H1 (cell line): ENCODE data around the gene ARHGAP22. TPM values are rescaled to one million over a fixed set of nuclear protein-coding genes. Genes with fewer than 3 reads are reported as not detected.

Experiments
- CTCF ChIA-PET: fragments of 300-600 bp; sonication (Branson Sonifier 250); formaldehyde crosslinking; loops from one replicate; lab custom pipeline; 2021; ENCODE audit not compliant: partially characterized antibody; lab: Charles Lee
- POLR2A ChIA-PET: fragments of 300-600 bp; sonication (Branson Sonifier 250); formaldehyde crosslinking; loops from one replicate; lab custom pipeline; 2021; ENCODE audit warnings: inconsistent platforms; ENCODE audit not compliant: partially characterized antibody; lab: Charles Lee
- DNase-seq, 2 experiments: peaks; one replicate each; pipeline versions ENCODE4 v3.0.0 to v3.0.0-alpha.2; 2010 to 2022; ENCODE audit warnings: low spot score in 2 of 2, low read depth in 1 of 2, mixed read lengths in 1 of 2
- FAIRE-seq: peaks from 2 replicates; lab custom pipeline; 2011; peaks lifted over from hg19 to GRCh38; lab: Jason Lieb, UNC
- H2AFZ ChIP-seq: 2 replicates; pipeline ENCODE4 v1.8.1; 2012; ENCODE audit warnings: low read length, inconsistent platforms
- H2AK5ac ChIP-seq: 2 replicates; pipeline ENCODE4 v1.6.1; 2013; ENCODE audit warnings: low read depth, low read length
- H2BK120ac ChIP-seq: replicated peaks from 2 replicates; pipeline ENCODE3; 2013; ENCODE audit warnings: low read depth, low read length, inconsistent platforms
- H2BK12ac ChIP-seq: 2 replicates; pipeline ENCODE4 v1.6.1; 2013; ENCODE audit warnings: low read depth, low read length
- H2BK15ac ChIP-seq: 2 replicates; pipeline ENCODE4 v1.6.1; 2013; ENCODE audit warnings: low read length
- H2BK20ac ChIP-seq: 2 replicates; pipeline ENCODE4 v1.6.1; 2013; ENCODE audit warnings: low read length
- H2BK5ac ChIP-seq: 2 replicates; pipeline ENCODE4 v1.6.1; 2013; ENCODE audit warnings: low read depth, low read length
- H3K14ac ChIP-seq: 2 replicates; pipeline ENCODE4 v1.6.1; 2013; ENCODE audit warnings: inconsistent platforms; ENCODE audit not compliant: insufficient read length
- H3K18ac ChIP-seq: 2 replicates; pipeline ENCODE4 v1.6.1; 2013; ENCODE audit warnings: low read length; ENCODE audit errors: extremely low read depth
- H3K23ac ChIP-seq: 2 replicates; pipeline ENCODE4 v1.6.1; 2013; ENCODE audit warnings: inconsistent platforms; ENCODE audit not compliant: insufficient read length
- H3K23me2 ChIP-seq: 2 replicates; pipeline ENCODE4 v1.6.1; 2013; ENCODE audit warnings: low read depth, low read length
- H3K27ac ChIP-seq: 2 replicates; pipeline ENCODE4 v1.6.1; 2011; ENCODE audit warnings: low read depth, low read length, inconsistent platforms
- H3K27me3 ChIP-seq, 4 experiments: replicated peaks in 1 of 4; 1 replicate in 1 of 4; 2 replicates in 3 of 4; pipeline versions ENCODE4 v1.6.1 to v1.8.1; 2011 to 2013; ENCODE audit warnings: low read length in 3 of 4, mild to moderate bottlenecking in 3 of 4, inconsistent platforms in 2 of 4, mixed read lengths in 2 of 4, moderate library complexity in 1 of 4; ENCODE audit not compliant: control insufficient read depth in 3 of 4, insufficient read depth in 3 of 4; ENCODE audit errors: extremely low read depth in 1 of 4
- H3K36me3 ChIP-seq, 4 experiments: 2 replicates each; pipeline versions ENCODE4 v1.6.1 to v1.8.1; 2011 to 2013; ENCODE audit warnings: mild to moderate bottlenecking in 4 of 4, low read length in 3 of 4, moderate library complexity in 2 of 4, control low read depth in 1 of 4, inconsistent platforms in 1 of 4; ENCODE audit not compliant: insufficient read depth in 4 of 4, control insufficient read depth in 2 of 4
- H3K4ac ChIP-seq: replicated peaks from 2 replicates; pipeline ENCODE3; 2013; ENCODE audit warnings: low read length, low read depth, mixed read lengths, inconsistent platforms; ENCODE audit not compliant: insufficient read length
- H3K4me1 ChIP-seq, 4 experiments: replicated peaks in 1 of 4; 1 replicate in 1 of 4; 2 replicates in 3 of 4; pipeline versions ENCODE4 v1.6.1 to v1.8.1; 2011 to 2013; ENCODE audit warnings: low read length in 3 of 4, inconsistent platforms in 2 of 4, mixed read lengths in 1 of 4; ENCODE audit not compliant: insufficient read depth in 4 of 4, control insufficient read depth in 3 of 4
- H3K4me2 ChIP-seq, 2 experiments: 2 replicates each; pipeline versions ENCODE4 v1.6.1 to v1.8.1; 2011 to 2013; ENCODE audit warnings: low read depth in 2 of 2, low read length in 2 of 2, control low read depth in 1 of 2, inconsistent platforms in 1 of 2, mild to moderate bottlenecking in 1 of 2; ENCODE audit not compliant: insufficient read depth in 1 of 2
- H3K4me3 ChIP-seq, 4 experiments: fragments of 200-600, 300-600 bp in 1 of 4; sonication (generic), shearing (Covaris generic), sonication (Bioruptor Twin) in 1 of 4; 2 replicates each; pipeline versions ENCODE4 v1.5.1 to v1.8.1; 2011 to 2016; ENCODE audit warnings: low read length in 4 of 4, low read depth in 3 of 4, control low read depth in 2 of 4, inconsistent platforms in 2 of 4, mild to moderate bottlenecking in 2 of 4, mixed read lengths in 1 of 4, moderate library complexity in 1 of 4; ENCODE audit not compliant: insufficient read depth in 2 of 4; ENCODE audit errors: extremely low read depth in 1 of 4
- H3K56ac ChIP-seq: replicated peaks from 2 replicates; pipeline ENCODE3; 2013; ENCODE audit warnings: low read depth, mild to moderate bottlenecking, mixed read lengths, low read length, inconsistent platforms; ENCODE audit not compliant: insufficient read length
- H3K79me1 ChIP-seq: 2 replicates; pipeline ENCODE4 v1.6.1; 2013; ENCODE audit warnings: low read depth, low read length, control low read depth
- H3K79me2 ChIP-seq, 2 experiments: 2 replicates each; pipeline versions ENCODE4 v1.6.1 to v1.8.1; 2012 to 2013; ENCODE audit warnings: low read length in 2 of 2, mild to moderate bottlenecking in 2 of 2, inconsistent platforms in 1 of 2; ENCODE audit not compliant: insufficient read depth in 2 of 2, control insufficient read depth in 1 of 2
- H3K9ac ChIP-seq, 4 experiments: replicated peaks in 1 of 4; 1 replicate in 1 of 4; 2 replicates in 3 of 4; pipeline versions ENCODE4 v1.6.1 to v1.8.1; 2011 to 2013; ENCODE audit warnings: low read depth in 3 of 4, low read length in 3 of 4, control low read depth in 2 of 4, mild to moderate bottlenecking in 2 of 4, moderate library complexity in 2 of 4, inconsistent platforms in 1 of 4; ENCODE audit errors: extremely low read depth in 1 of 4
- H3K9me3 ChIP-seq, 2 experiments: 2 replicates each; pipeline versions ENCODE4 v1.6.1 to v1.8.1; 2012 to 2013; ENCODE audit warnings: mild to moderate bottlenecking in 2 of 2, moderate library complexity in 2 of 2, control low read depth in 1 of 2, inconsistent platforms in 1 of 2, low read depth in 1 of 2, low read length in 1 of 2, mixed read lengths in 1 of 2; ENCODE audit not compliant: insufficient read depth in 2 of 2
- H4K20me1 ChIP-seq, 2 experiments: replicated peaks in 1 of 2; 2 replicates each; pipeline versions ENCODE3 to v1.8.1; 2011 to 2013; ENCODE audit warnings: inconsistent platforms in 2 of 2, low read length in 2 of 2, mild to moderate bottlenecking in 1 of 2; ENCODE audit not compliant: insufficient read depth in 2 of 2, control insufficient read depth in 1 of 2
- H4K5ac ChIP-seq: 2 replicates; pipeline ENCODE4 v1.6.1; 2013; ENCODE audit warnings: low read length, low read depth, mixed read lengths, inconsistent platforms; ENCODE audit not compliant: insufficient read length
- H4K8ac ChIP-seq: 2 replicates; pipeline ENCODE4 v1.8.0; 2013; ENCODE audit warnings: mild to moderate bottlenecking, moderate library complexity, low read length, inconsistent platforms; ENCODE audit not compliant: insufficient read depth; ENCODE audit errors: extremely low read depth
- H4K91ac ChIP-seq: replicated peaks from 2 replicates; pipeline ENCODE3; 2013; ENCODE audit warnings: low read length, mixed read lengths, inconsistent platforms; ENCODE audit not compliant: insufficient read length
- CBX5 ChIP-seq: fragments of 300-800, 300-1000 bp; sonication (generic); IDR thresholded peaks from 2 replicates; pipeline ENCODE4 v1.7.1; 2016; ENCODE audit warnings: antibody characterized with exemption, low read length, low read depth
- CTBP2 ChIP-seq: IDR thresholded peaks from 2 replicates; pipeline ENCODE4 v1.7.0; 2011; ENCODE audit warnings: borderline replicate concordance, mild to moderate bottlenecking, moderate library complexity, mixed read lengths, low read length; ENCODE audit not compliant: insufficient read depth, insufficient read length
- EGR1 ChIP-seq: IDR thresholded peaks from 2 replicates; pipeline ENCODE4 v1.6.1; 2011; ENCODE audit warnings: low read depth, low read length, borderline replicate concordance
- JUND ChIP-seq: IDR thresholded peaks from 2 replicates; pipeline ENCODE4 v1.6.1; 2011; ENCODE audit warnings: mild to moderate bottlenecking, improper control_type of control experiment, low read length
- KDM1A ChIP-seq: fragments of 200-600, 300-600 bp; sonication (generic); IDR thresholded peaks from 2 replicates; pipeline ENCODE4 v1.7.1; 2016; ENCODE audit warnings: mild to moderate bottlenecking, low read length, borderline replicate concordance
- SRF ChIP-seq: IDR thresholded peaks from 2 replicates; pipeline ENCODE4 v1.6.1; 2011; ENCODE audit warnings: mild to moderate bottlenecking, low read depth, low read length, moderate library complexity
- TBP ChIP-seq: IDR thresholded peaks from 2 replicates; pipeline ENCODE4 v1.6.1; 2011; ENCODE audit warnings: low read depth, low read length, improper control_type of control experiment
- TEAD4 ChIP-seq: IDR thresholded peaks from 2 replicates; pipeline ENCODE4 v1.6.1; 2012; ENCODE audit warnings: low read depth, low read length, inconsistent platforms, mixed read lengths
- WGBS, 2 experiments: shearing (Covaris generic) in 1 of 2; methylation state at CpG; one replicate each; pipeline versions ENCODE4 v1.1.6 to v1.1.7; 2013 to 2015; ENCODE audit warnings: low lambda C conversion rate in 2 of 2, mixed read lengths in 2 of 2, inconsistent platforms in 1 of 2, low coverage in 1 of 2, missing lambda C conversion rate in 1 of 2; ENCODE audit not compliant: insufficient replicate concordance in 2 of 2, insufficient coverage in 1 of 2, insufficient read length in 1 of 2; ENCODE audit errors: extremely low coverage in 1 of 2, missing lambda C conversion rate in 1 of 2; 5-methylcytosine and 5-hydroxymethylcytosine counted together
- polyA plus RNA-seq, 7 experiments: library from polyadenylated mRNA; depleted of rRNA in 3 of 7; stranded (reverse) in 5 of 7; unstranded in 2 of 7; fragments of >200 nt in 5 of 7; fragments of 200-250 nt in 2 of 7; gene quantifications; 1 replicate in 5 of 7; 2 replicates in 1 of 7; 4 replicates in 1 of 7; pipeline versions ENCODE4 v1.2.1 to v1.2.3, GENCODE V29; 2011 to 2013; ENCODE audit warnings: missing spikeins in 2 of 7, mixed read lengths in 2 of 7
- total RNA-seq: library from RNA; stranded (reverse); fragmentation: NEBNext Ultra II Directional; extraction: Animal tissue kit (Norgen Biotek cat#: 25700); gene quantifications from 2 replicates; pipeline ENCODE4 v1.2.1, GENCODE V29; 2021
- TF ChIP-seq, protein P1 (sequence below): IDR thresholded peaks from 2 replicates; pipeline ENCODE4 v1.6.1; 2012; ENCODE audit warnings: inconsistent platforms

Gene ARHGAP22
- total and polyA plus RNA-seq, 2 of the 8 experiments (the other 6 are each of a cell fraction or from before 2014, with no cell fraction given), result 3.6 to 11.2 TPM

GRCh38 chr10:48594371-48594770, 10.5 kb downstream of the ARHGAP22 start:
- Histone ChIP-seq H3K4ac (peak overlapping the region; percentile 5), H4K5ac (no peak overlapping the region), H2AK5ac (no peak overlapping the region), H3K4me2 (peak overlapping the region; percentile 44 to 50), H4K91ac (peak overlapping the region; percentile 79), H3K9me3 (no peaks in the 10 kb centered on the region), H2BK120ac (peak overlapping the region; percentile 30), H4K20me1 (no peaks in the 10 kb centered on the region), H3K36me3 (no peaks in the 10 kb centered on the region), H2BK5ac (peak overlapping the region; percentile 46; the same call in 1 of the 2 replicates), H3K79me2 (no peaks in the 10 kb centered on the region), H3K18ac (peak overlapping the region; percentile 64; the same call in 1 of the 2 replicates), H2AFZ (0 out of 2 replicates have a peak overlapping the region, but pooled peaks have one; percentile 27), H4K8ac (no peak overlapping the region), H3K27ac (no peak overlapping the region), H3K23ac (no peak overlapping the region), H3K4me3 (peak overlapping the region in 3 of 4 experiments; percentile 17 to 26 (median 21); a peak in 3 of 8 replicates), H3K27me3 (no peaks in the 10 kb centered on the region; a peak in 2 of 7 replicates), H2BK12ac (peak overlapping the region; percentile 69; the same call in 1 of the 2 replicates), H3K9ac (no peak overlapping the region), H3K56ac (no peak overlapping the region), H3K79me1 (no peaks in the 10 kb centered on the region), H3K14ac (no peak overlapping the region), H3K4me1 (peaks cover 2 to 15% (median 8%) of the 10 kb centered on the region in 4 experiments; a peak in 5 of 7 replicates), H3K23me2 (no peaks in the 10 kb centered on the region), H2BK20ac (peak overlapping the region; percentile 44), H2BK15ac (no peak overlapping the region)
- 66% methylated on average over 4 of the region's 4 CpGs; no CpG with 5 or more reads in 1 of the 2 experiments for WGBS, 2 experiments
- CTCF ChIA-PET, result interaction anchor here (0.6 to 18.5 kb wide), 15 partner anchors 9 to 918 kb away, joined by 3 to 172 read pairs (median 4); partner anchors contain the start of gene ARHGAP22
- POLR2A ChIA-PET, result interaction anchor here (1.2 kb wide), 1 partner anchor 9 kb away, joined by 3 read pairs; no protein-coding TSS in a partner anchor
- no peak for TF ChIP-seq TEAD4
- no peak for TF ChIP-seq SRF
- TF ChIP-seq, protein P1, sequence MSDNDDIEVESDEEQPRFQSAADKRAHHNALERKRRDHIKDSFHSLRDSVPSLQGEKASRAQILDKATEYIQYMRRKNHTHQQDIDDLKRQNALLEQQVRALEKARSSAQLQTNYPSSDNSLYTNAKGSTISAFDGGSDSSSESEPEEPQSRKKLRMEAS, result no peak
- no peak for TF ChIP-seq CBX5
- no peak for TF ChIP-seq TBP
- no peak for TF ChIP-seq EGR1
- no peak for TF ChIP-seq CTBP2
- TF ChIP-seq JUND, result no peak
- no peak for TF ChIP-seq KDM1A
- DNase-seq, result no peak
- no peak for FAIRE-seq
